GM21529 (cell line): ENCODE data around the gene FOXS1.
A peak's percentile ranks its signal among the peaks of the same experiment; 100 is the strongest.

ENCODE experiments used
- ATAC-seq: cut with Tn5 transposase; IDR thresholded peaks from one replicate; pipeline ENCODE4 v1.9.1; 2021; ENCODE audit not compliant: unreplicated experiment

Gene FOXS1

GRCh38 chr20:31845300-31845863, at the start of gene FOXS1:
Gene FOXS1 (minus strand): TSS chr20:31845604. CDS start chr20:31845542, 62 bp downstream.
- no peak for ATAC-seq

GRCh38 chr20:31890646-31891045, 45.2 kb upstream of the FOXS1 start:
- no peak for ATAC-seq

GRCh38 chr20:31883829-31884228, 38.4 kb upstream of the FOXS1 start:
- no peak for ATAC-seq

GRCh38 chr20:31881945-31882344, 36.5 kb upstream of the FOXS1 start:
- ATAC-seq: no peak

- ATAC-seq: peak; percentile 86
These were observed 34.0 kb upstream of the FOXS1 start for GRCh38 chr20:31879143-31879987.

- no peak for ATAC-seq
These were observed 32.3 kb upstream of the FOXS1 start for GRCh38 chr20:31877684-31878083.

- ATAC-seq: no peak
These were observed 30.3 kb upstream of the FOXS1 start for GRCh38 chr20:31875671-31876070.

GRCh38 chr20:31872406-31872805, 27.0 kb upstream of the FOXS1 start:
- ATAC-seq: no peak

- ATAC-seq: no peak
These were observed 26.2 kb upstream of the FOXS1 start for GRCh38 chr20:31871618-31871954.

- ATAC-seq: no peak
These were observed 25.6 kb upstream of the FOXS1 start for GRCh38 chr20:31870726-31871617.

GRCh38 chr20:31869942-31870725, 24.7 kb upstream of the FOXS1 start, which contains the start of the genes DUSP15 and TTLL9:
Gene DUSP15 (minus strand): TSS chr20:31870527. CDS start chr20:31870337, 190 bp downstream.
Gene TTLL9 (plus strand): TSS chr20:31870634. CDS start chr20:31871127, 493 bp downstream.
- ATAC-seq: no peak

GRCh38 chr20:31869673-31869941, 24.2 kb upstream of the FOXS1 start:
- no peak for ATAC-seq

- ATAC-seq: no peak
These were observed 23.7 kb upstream of the FOXS1 start for GRCh38 chr20:31868853-31869672.

- ATAC-seq: no peak
These were observed 20.8 kb upstream of the FOXS1 start for GRCh38 chr20:31866221-31866620.

- no peak for ATAC-seq
These were observed 19.4 kb upstream of the FOXS1 start for GRCh38 chr20:31864521-31865400.

- no peak for ATAC-seq
These were observed 18.1 kb upstream of the FOXS1 start for GRCh38 chr20:31863296-31864085.

- no peak for ATAC-seq
These were observed 17.1 kb upstream of the FOXS1 start for GRCh38 chr20:31862506-31862905.

GRCh38 chr20:31862157-31862470, 16.7 kb upstream of the FOXS1 start:
- ATAC-seq: no peak
